HG03521 (cell line): Measurements from ENCODE around the gene BAIAP3.
"Not testable (repeated sequence)": the region's sequence is repeated elsewhere in the genome, so short reads cannot be mapped to it uniquely, and the experiment has no call there.

Source experiments
- ATAC-seq: cut with Tn5 transposase; IDR thresholded peaks from one replicate; pipeline ENCODE4 v1.9.1; 2021; ENCODE audit warnings: mild to moderate bottlenecking, moderate library complexity; ENCODE audit not compliant: unreplicated experiment

BAIAP3 gene

GRCh38 chr16:1317479-1318267 lies 15.8 kb upstream of the BAIAP3 start:
- no peak for ATAC-seq

GRCh38 chr16:1318268-1318545 lies 15.2 kb upstream of the BAIAP3 start:
- ATAC-seq = no peak

- ATAC-seq = no peak
Measured at GRCh38 chr16:1319041-1319440, 14.4 kb upstream of the BAIAP3 start.

- ATAC-seq = no peak
Measured at GRCh38 chr16:1320097-1320496, 13.3 kb upstream of the BAIAP3 start.

- ATAC-seq = no peak
Measured at GRCh38 chr16:1320658-1321240, 12.7 kb upstream of the BAIAP3 start.

GRCh38 chr16:1322407-1322806 lies 11.0 kb upstream of the BAIAP3 start:
- ATAC-seq = no peak

GRCh38 chr16:1323296-1324239 lies 9.9 kb upstream of the BAIAP3 start:
- ATAC-seq = no peak

- no peak for ATAC-seq
Measured at GRCh38 chr16:1324286-1324826, 9.1 kb upstream of the BAIAP3 start.

GRCh38 chr16:1325261-1325660 lies 8.2 kb upstream of the BAIAP3 start:
- no peak for ATAC-seq

GRCh38 chr16:1325673-1326371 lies 7.6 kb upstream of the BAIAP3 start:
- no peak for ATAC-seq

GRCh38 chr16:1326391-1326790 lies 7.1 kb upstream of the BAIAP3 start:
- ATAC-seq = no peak

- no peak for ATAC-seq
Measured at GRCh38 chr16:1326946-1327618, 6.4 kb upstream of the BAIAP3 start.

GRCh38 chr16:1327619-1327947 lies 5.9 kb upstream of the BAIAP3 start:
- no peak for ATAC-seq

- not testable (repeated sequence) for ATAC-seq
Measured at GRCh38 chr16:1328136-1328535, 5.3 kb upstream of the BAIAP3 start.

GRCh38 chr16:1328961-1329360 lies 4.5 kb upstream of the BAIAP3 start:
- not testable (repeated sequence) for ATAC-seq

GRCh38 chr16:1330260-1330914 lies 3.1 kb upstream of the BAIAP3 start:
- ATAC-seq = no peak

- ATAC-seq = no peak
Measured at GRCh38 chr16:1330931-1331711, 2.3 kb upstream of the BAIAP3 start.

GRCh38 chr16:1331712-1332617 lies 1.5 kb upstream of the BAIAP3 start:
- ATAC-seq = peak; percentile 46
